ENCODE results near the gene CSF1.

CSF1 gene

GRCh38 chr1:109976762-109977161 lies 66.1 kb downstream of the CSF1 start:
- no peak for DNase-seq (ENCODE audit: low read depth in 1 of 2, low spot score in 1 of 2)

GRCh38 chr1:109977225-109977624 lies 66.6 kb downstream of the CSF1 start:
- DNase-seq (ENCODE audit: low read depth in 1 of 2, low spot score in 1 of 2): no peak

- DNase-seq (ENCODE audit: low read depth in 1 of 2, low spot score in 1 of 2): no peak
Measured at GRCh38 chr1:109977657-109978378, 67.2 kb downstream of the CSF1 start.

GRCh38 chr1:109978761-109979488 lies 68.3 kb downstream of the CSF1 start:
- DNase-seq (ENCODE audit: low read depth in 1 of 2, low spot score in 1 of 2): no peak

GRCh38 chr1:109979489-109980091 lies 68.9 kb downstream of the CSF1 start:
- DNase-seq (ENCODE audit: low read depth in 1 of 2, low spot score in 1 of 2): no peak
